K562 (cell line): ENCODE results near the gene EMP2. TPM values are rescaled to one million over a fixed set of nuclear protein-coding genes. Genes with fewer than 3 reads are reported as not detected.

ENCODE experiments used
- CAMTA2 ChIP-seq: fragments of 250-450 bp; sonication (Bioruptor Pico); conservative IDR thresholded peaks from 2 replicates; pipeline ENCODE4 v1.5.1; 2022
- ELF2 ChIP-seq: fragments of 250-450 bp; sonication (Bioruptor Pico); IDR thresholded peaks from 2 replicates; pipeline ENCODE4 v1.5.0; 2021; ENCODE audit warnings: mild to moderate bottlenecking
- ETS1 ChIP-seq: conservative IDR thresholded peaks from 2 replicates; pipeline ENCODE4 v1.6.1; 2011; ENCODE audit warnings: low read depth, mild to moderate bottlenecking, low read length; ENCODE audit not compliant: control insufficient read depth
- ETV1 ChIP-seq: fragments of 450-650 bp; conservative IDR thresholded peaks from 2 replicates; pipeline ENCODE4 v1.6.1; 2016; ENCODE audit warnings: missing genetic modification characterization, control low read depth, low read depth, missing compliant biosample characterization
- FOS ChIP-seq: IDR thresholded peaks from 3 replicates; pipeline ENCODE4 v1.6.1; 2011; ENCODE audit not compliant: insufficient read length; ENCODE audit errors: extremely low read depth
- HMGN3 ChIP-seq: IDR thresholded peaks from 2 replicates; pipeline ENCODE4 v1.6.1; 2011; ENCODE audit warnings: borderline replicate concordance, low read depth, mild to moderate bottlenecking, mixed read lengths, low read length; ENCODE audit not compliant: insufficient read length; ENCODE audit errors: extremely low read depth
- MTA2 ChIP-seq: fragments of 450-650 bp; IDR thresholded peaks from 2 replicates; pipeline ENCODE4 v1.6.1; 2016; ENCODE audit warnings: low read depth
- MTF1 ChIP-seq: fragments of 250-450 bp; sonication (Bioruptor Pico); IDR thresholded peaks from 2 replicates; pipeline ENCODE4 v1.9.0; 2021; ENCODE audit warnings: moderate library complexity, mild to moderate bottlenecking, inconsistent platforms, borderline replicate concordance
- REST ChIP-seq, 2 experiments: fragments of 450-650 bp; formaldehyde crosslinking in 1 of 2; IDR thresholded peaks; 2 replicates each; pipeline versions ENCODE4 v1.4.0 to v1.6.1; 2014 to 2020; ENCODE audit warnings: mild to moderate bottlenecking in 2 of 2, borderline replicate concordance in 1 of 2, low read depth in 1 of 2
- SMAD2 ChIP-seq: fragments of 150-350 bp; IDR thresholded peaks from 2 replicates; pipeline ENCODE4 v1.6.1; 2014; ENCODE audit warnings: low read depth, mild to moderate bottlenecking, low read length
- SPI1 ChIP-seq: IDR thresholded peaks from 2 replicates; pipeline ENCODE4 v1.6.1; 2011; ENCODE audit warnings: low read depth, low read length, control low read depth, borderline replicate concordance
- TEAD1 ChIP-seq, 2 experiments: fragments of 450-650 bp in 1 of 2; sonication (generic) in 1 of 2; formaldehyde crosslinking; IDR thresholded peaks; 2 replicates each; pipeline versions ENCODE4 v1.4.0 to v1.8.0; 2020 to 2022; ENCODE audit warnings: mild to moderate bottlenecking in 2 of 2, missing genetic modification reagents in 1 of 2
- THRA ChIP-seq: fragments of 450-650 bp; IDR thresholded peaks from 2 replicates; pipeline ENCODE4 v1.6.1; 2017; ENCODE audit warnings: mild to moderate bottlenecking, moderate library complexity
- ZNF134 ChIP-seq: fragments of 250-450 bp; sonication (Bioruptor Pico); conservative IDR thresholded peaks from 2 replicates; pipeline ENCODE4 v1.4.0; 2020
- ZNF780A ChIP-seq: fragments of 250-450 bp; sonication (Bioruptor Pico); IDR thresholded peaks from 2 replicates; pipeline ENCODE4 v1.5.0; 2021; ENCODE audit warnings: mild to moderate bottlenecking
- polyA plus RNA-seq, 8 experiments: library from polyadenylated mRNA; depleted of rRNA in 4 of 8; stranded (reverse) in 5 of 8; unstranded in 3 of 8; fragments of >200 nt; fragmentation: Nextera tagmentation in 2 of 8; fragmentation: Illumina TruSeq in 1 of 8; extraction: Ambion mirVana in 2 of 8; extraction: Trizol in 1 of 8; gene quantifications; 2 replicates each; pipeline versions ENCODE4 v1.2.1 to v1.2.3, GENCODE V29; 2011 to 2014; ENCODE audit warnings: inconsistent platforms in 1 of 8, missing spikeins in 1 of 8
- total RNA-seq, 7 experiments: library from RNA; depleted of rRNA in 6 of 7; stranded (reverse); fragments of >200 nt in 6 of 7; fragmentation: Illumina TruSeq in 2 of 7; extraction: Trizol in 2 of 7; gene quantifications; 2 replicates each; pipeline versions ENCODE4 v1.2.1 to v1.2.3, GENCODE V29; 2011 to 2021; ENCODE audit warnings: low replicate concordance in 1 of 7

EMP2 gene
- total and polyA plus RNA-seq, 9 of the 15 experiments (the other 6 are each of a cell fraction or from before 2014, with no cell fraction given) = 0.73 to 6.2 (median 3.1) TPM

GRCh38 chr16:10495031-10495345 is 85.4 kb downstream of the EMP2 start (continued):
- TF ChIP-seq REST (IDR thresholded peaks at IDR 0.05; ENCODE audit: borderline replicate concordance) (no peak), REST (CRISPR knock-in tag; IDR thresholded peaks at IDR 0.05; ENCODE audit: low read depth) (no peak), ZNF134 (CRISPR knock-in tag) (no peak), THRA (no peak), ELF2 (CRISPR knock-in tag) (no peak), ETV1 (no peak), CAMTA2 (CRISPR knock-in tag) (no peak), MTF1 (CRISPR knock-in tag) (no peak), TEAD1 (CRISPR knock-in tag; IDR thresholded peaks at IDR 0.05) (no peak), SMAD2 (no peak), MTA2 (no peak), ZNF780A (CRISPR knock-in tag) (no peak), ETS1 (no peak), SPI1 (no peak), FOS (no peak), HMGN3 (no peak)
